ENCODE results near the gene RTN4RL1. TPM values are rescaled to one million over a fixed set of nuclear protein-coding genes. Genes with fewer than 3 reads are reported as not detected.

Gene RTN4RL1
- total and polyA plus RNA-seq, 2 of the 13 experiments (the other 11 are each of a cell fraction or from before 2014, with no cell fraction given) = 0.01 TPM; not detected in 1

DNA sequence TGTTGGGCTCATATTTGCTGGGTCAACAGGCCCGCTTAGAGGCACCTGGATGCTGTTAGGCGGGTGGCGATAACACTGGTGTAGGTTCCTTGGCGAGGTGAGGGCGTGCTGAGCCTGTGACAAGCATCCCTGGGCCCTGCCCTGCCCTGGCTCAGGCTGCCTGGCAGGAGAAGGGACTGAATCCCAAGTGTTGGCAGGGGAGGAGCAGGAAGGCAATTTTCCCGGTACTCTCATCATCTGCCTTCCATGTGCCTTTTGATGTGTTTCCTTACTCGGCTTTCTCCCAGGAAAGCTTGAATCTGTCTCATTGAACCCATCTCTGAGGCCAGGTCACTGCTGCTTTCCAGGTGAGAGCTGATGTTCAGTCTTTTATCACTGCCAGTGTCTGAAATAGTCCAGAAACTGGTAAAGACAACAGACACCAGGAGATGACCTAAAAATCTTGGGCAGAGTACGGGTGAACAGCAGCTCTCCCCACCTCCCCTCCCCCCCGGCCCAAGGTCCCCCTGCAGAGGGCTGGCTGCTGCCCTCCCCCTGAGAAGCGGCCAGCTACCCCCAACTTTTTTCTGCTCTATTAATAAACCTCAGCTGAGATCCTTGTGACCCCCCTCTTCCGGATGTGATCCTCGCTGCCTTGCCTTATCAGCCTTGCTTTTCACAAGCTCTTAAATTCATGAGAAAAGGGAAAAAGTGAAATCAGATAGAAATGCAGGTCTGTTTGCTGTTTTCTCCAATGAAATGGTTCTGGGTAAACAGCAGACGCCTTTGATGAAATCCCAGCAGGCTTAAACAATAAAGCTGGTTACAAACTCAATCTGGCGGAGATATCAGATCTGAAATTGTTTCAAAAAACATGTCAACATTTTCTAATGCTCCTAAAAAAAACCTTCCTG, 29.0 kb downstream of the RTN4RL1 start:
- ChIA-PET POLR2A (interaction anchor here (0.7 to 3.1 kb wide), 16 partner anchors 8 to 403 kb away, joined by 3 to 18 read pairs (median 4); partner anchors contain the start of genes DPH1 and RTN4RL1), CTCF (ENCODE audit: low intra/inter-chr PET ratio, low total read pairs) (no interaction called here)
- Histone ChIP-seq H3K27me3 (ENCODE audit: control insufficient read depth in 1 of 2, insufficient read depth in 2 of 2, low read length in 2 of 2) (peaks cover 0 to 18% of the 10 kb centered on the region in 2 experiments; a peak in 2 of 5 replicates), H3K4me3 (replicated peaks in 1 of 3; ENCODE audit: insufficient read depth in 1 of 3, low read depth in 2 of 3, low read length in 3 of 3) (peak overlapping the region; percentile 38 to 66 (median 60)), H3K4me1 (ENCODE audit: insufficient read depth, low read length) (peaks cover 66% of the 10 kb centered on the region), H3K9me3 (ENCODE audit: low read length) (no peaks in the 10 kb centered on the region), H2AFZ (ENCODE audit: low read length) (no peak overlapping the region), H4K20me1 (ENCODE audit: insufficient read depth, low read length) (no peaks in the 10 kb centered on the region), H3K4me2 (ENCODE audit: low read depth, low read length) (peak overlapping the region; percentile 83), H3K27ac (ENCODE audit: extremely low read length, insufficient read depth, low read length) (no peak overlapping the region), H3K9ac (ENCODE audit: insufficient read depth, low read depth, low read length) (peak overlapping the region; percentile 27), H3K79me2 (ENCODE audit: insufficient read depth, low read length) (no peaks in the 10 kb centered on the region), H3K36me3 (replicated peaks in 1 of 2; ENCODE audit: control insufficient read depth in 1 of 2, insufficient read depth in 2 of 2, low read length in 2 of 2) (no peaks in the 10 kb centered on the region)
- 4% methylated on average over 12 of the region's 14 CpGs for WGBS (ENCODE audit: low lambda C conversion rate)
- no peak for DNase-seq (ENCODE audit: low spot score)
- peak; percentile 60 for FAIRE-seq
- ATAC-seq = peak; percentile 6
- TSS peak; percentile 60 for BruUV-seq (replicated peaks)
- in situ Hi-C loops (cut with HindIII; ENCODE audit: extremely low pct_ligation_motif_present, low pct_unique_long_range_greater_than_20kb) (no loop called here), intact Hi-C loops (cut with micrococcal nuclease; ENCODE audit: unreplicated experiment) (no loop called here)
- TF ChIP-seq SALL1 (CRISPR knock-in tag; IDR thresholded peaks at IDR 0.05) = 0 out of 2 replicates have a peak, but pooled peaks have one; percentile 9
- TF ChIP-seq ZNF12 (CRISPR knock-in tag; IDR thresholded peaks at IDR 0.05) = peak; percentile 75; the same call in 1 of the 2 replicates
- no peak for TF ChIP-seq MAF1 (CRISPR knock-in tag; IDR thresholded peaks at IDR 0.05; ENCODE audit: borderline replicate concordance)
- TF ChIP-seq TCF7 (IDR thresholded peaks at IDR 0.05; ENCODE audit: low read depth) = peak; percentile 10; the same call in 1 of the 2 replicates
- TF ChIP-seq SMAD1 (CRISPR knock-in tag; IDR thresholded peaks at IDR 0.05; ENCODE audit: borderline replicate concordance, low read depth) = 0 out of 2 replicates have a peak, but pooled peaks have one; percentile 51
- TF ChIP-seq RBAK (CRISPR knock-in tag; IDR thresholded peaks at IDR 0.05) = peak; percentile 88
- no peak for TF ChIP-seq ZBTB8A (CRISPR knock-in tag; IDR thresholded peaks at IDR 0.05; ENCODE audit: borderline replicate concordance, low read depth)
- TF ChIP-seq, protein P1, sequence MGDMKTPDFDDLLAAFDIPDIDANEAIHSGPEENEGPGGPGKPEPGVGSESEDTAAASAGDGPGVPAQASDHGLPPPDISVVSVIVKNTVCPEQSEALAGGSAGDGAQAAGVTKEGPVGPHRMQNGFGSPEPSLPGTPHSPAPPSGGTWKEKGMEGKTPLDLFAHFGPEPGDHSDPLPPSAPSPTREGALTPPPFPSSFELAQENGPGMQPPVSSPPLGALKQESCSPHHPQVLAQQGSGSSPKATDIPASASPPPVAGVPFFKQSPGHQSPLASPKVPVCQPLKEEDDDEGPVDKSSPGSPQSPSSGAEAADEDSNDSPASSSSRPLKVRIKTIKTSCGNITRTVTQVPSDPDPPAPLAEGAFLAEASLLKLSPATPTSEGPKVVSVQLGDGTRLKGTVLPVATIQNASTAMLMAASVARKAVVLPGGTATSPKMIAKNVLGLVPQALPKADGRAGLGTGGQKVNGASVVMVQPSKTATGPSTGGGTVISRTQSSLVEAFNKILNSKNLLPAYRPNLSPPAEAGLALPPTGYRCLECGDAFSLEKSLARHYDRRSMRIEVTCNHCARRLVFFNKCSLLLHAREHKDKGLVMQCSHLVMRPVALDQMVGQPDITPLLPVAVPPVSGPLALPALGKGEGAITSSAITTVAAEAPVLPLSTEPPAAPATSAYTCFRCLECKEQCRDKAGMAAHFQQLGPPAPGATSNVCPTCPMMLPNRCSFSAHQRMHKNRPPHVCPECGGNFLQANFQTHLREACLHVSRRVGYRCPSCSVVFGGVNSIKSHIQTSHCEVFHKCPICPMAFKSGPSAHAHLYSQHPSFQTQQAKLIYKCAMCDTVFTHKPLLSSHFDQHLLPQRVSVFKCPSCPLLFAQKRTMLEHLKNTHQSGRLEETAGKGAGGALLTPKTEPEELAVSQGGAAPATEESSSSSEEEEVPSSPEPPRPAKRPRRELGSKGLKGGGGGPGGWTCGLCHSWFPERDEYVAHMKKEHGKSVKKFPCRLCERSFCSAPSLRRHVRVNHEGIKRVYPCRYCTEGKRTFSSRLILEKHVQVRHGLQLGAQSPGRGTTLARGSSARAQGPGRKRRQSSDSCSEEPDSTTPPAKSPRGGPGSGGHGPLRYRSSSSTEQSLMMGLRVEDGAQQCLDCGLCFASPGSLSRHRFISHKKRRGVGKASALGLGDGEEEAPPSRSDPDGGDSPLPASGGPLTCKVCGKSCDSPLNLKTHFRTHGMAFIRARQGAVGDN (CRISPR knock-in tag; IDR thresholded peaks at IDR 0.05) = peak; percentile 58
- peak; percentile 53; the same call in 1 of the 2 replicates for TF ChIP-seq ZNF225 (CRISPR knock-in tag; IDR thresholded peaks at IDR 0.05)
- TF ChIP-seq KMT2A (CRISPR knock-in tag; IDR thresholded peaks at IDR 0.05) = 0 out of 2 replicates have a peak, but pooled peaks have one; percentile 8
- TF ChIP-seq, protein P2, sequence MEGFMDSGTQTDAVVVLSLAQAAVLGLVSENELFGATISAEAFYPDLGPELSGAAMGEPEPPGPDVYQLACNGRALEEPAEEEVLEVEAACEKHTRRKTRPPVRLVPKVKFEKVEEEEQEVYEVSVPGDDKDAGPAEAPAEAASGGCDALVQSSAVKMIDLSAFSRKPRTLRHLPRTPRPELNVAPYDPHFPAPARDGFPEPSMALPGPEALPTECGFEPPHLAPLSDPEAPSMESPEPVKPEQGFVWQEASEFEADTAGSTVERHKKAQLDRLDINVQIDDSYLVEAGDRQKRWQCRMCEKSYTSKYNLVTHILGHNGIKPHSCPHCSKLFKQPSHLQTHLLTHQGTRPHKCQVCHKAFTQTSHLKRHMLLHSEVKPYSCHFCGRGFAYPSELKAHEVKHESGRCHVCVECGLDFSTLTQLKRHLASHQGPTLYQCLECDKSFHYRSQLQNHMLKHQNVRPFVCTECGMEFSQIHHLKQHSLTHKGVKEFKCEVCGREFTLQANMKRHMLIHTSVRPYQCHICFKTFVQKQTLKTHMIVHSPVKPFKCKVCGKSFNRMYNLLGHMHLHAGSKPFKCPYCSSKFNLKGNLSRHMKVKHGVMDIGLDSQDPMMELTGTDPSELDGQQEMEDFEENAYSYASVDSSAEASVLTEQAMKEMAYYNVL (CRISPR knock-in tag; IDR thresholded peaks at IDR 0.05; ENCODE audit: borderline replicate concordance) = 0 out of 2 replicates have a peak, but pooled peaks have one; percentile 35
- TF ChIP-seq PHF8 (CRISPR knock-in tag; IDR thresholded peaks at IDR 0.05) = peak; percentile 13; the same call in 1 of the 2 replicates
- no peak for TF ChIP-seq TBX3 (IDR thresholded peaks at IDR 0.05; ENCODE audit: borderline replicate concordance)
- no peak for TF ChIP-seq SMC3 (IDR thresholded peaks at IDR 0.05; ENCODE audit: low read length)

Measured in HepG2 (cell line).